Testis (tissue), 3 donors: ENCODE data around the gene TMTC4. TPM values are rescaled to one million over a fixed set of nuclear protein-coding genes. Genes with fewer than 3 reads are reported as not detected.
"Not testable (repeated sequence)": the region's sequence is repeated elsewhere in the genome, so short reads cannot be mapped to it uniquely, and the experiment has no call there.

Experiments
- DNase-seq: peaks from one replicate; pipeline ENCODE4 v3.0.0-alpha.2; 2019
- H3K27ac ChIP-seq, 2 donors: fragments of 200-600 bp; sonication (generic); one replicate each; pipeline ENCODE4 v1.5.1; 2019
- H3K27me3 ChIP-seq: fragments of 200-600 bp; sonication (generic); one replicate; pipeline ENCODE4 v1.5.1; 2019
- H3K36me3 ChIP-seq: fragments of 200-600 bp; sonication (generic); one replicate; pipeline ENCODE4 v1.5.1; 2017; ENCODE audit warnings: low read depth; ENCODE audit errors: missing control alignments
- H3K4me1 ChIP-seq: fragments of 200-600 bp; sonication (generic); one replicate; pipeline ENCODE4 v1.5.1; 2019
- H3K4me3 ChIP-seq, 2 donors: fragments of 200-600 bp; sonication (generic); one replicate each; pipeline ENCODE4 v1.5.1; 2017 to 2019
- H3K9me3 ChIP-seq: fragments of 200-600 bp; sonication (generic); one replicate; pipeline ENCODE4 v1.5.1; 2017
- CTCF ChIP-seq, 3 experiments: fragments of 450-650 bp in 2 of 3; fragments of 200-600 bp in 1 of 3; sonication (generic) in 1 of 3; IDR thresholded peaks; one replicate each; pipeline ENCODE4 v1.5.1; 2016 to 2019; ENCODE audit warnings: antibody characterized with exemption in 3 of 3, mild to moderate bottlenecking in 2 of 3, moderate library complexity in 1 of 3
- POLR2A ChIP-seq: fragments of 450-650 bp; IDR thresholded peaks from one replicate; pipeline ENCODE4 v1.6.1; 2017; ENCODE audit warnings: antibody characterized with exemption, mild to moderate bottlenecking, moderate library complexity
- WGBS, 2 donors: methylation state at CpG; one replicate each; pipeline ENCODE4 v1.1.5; 2018; 5-methylcytosine and 5-hydroxymethylcytosine counted together
- intact Hi-C: fragments of 100-400 bp; cut with DNase I; formaldehyde crosslinking; loops from one replicate; pipeline ENCODE4 v1.15.1; 2023; ENCODE audit warnings: low total_unique reads
- polyA plus RNA-seq: library from polyadenylated mRNA; stranded (reverse); fragments of 350-450 nt; fragmentation: Illumina TruSeq; extraction: RNeasy Lipid Tissue Mini Kit (QIAGEN cat#74804); gene quantifications from one replicate; pipeline ENCODE4 v1.2.3, GENCODE V29; 2014; ENCODE audit warnings: low read depth, low replicate concordance; ENCODE audit not compliant: insufficient read depth
- total RNA-seq, 2 donors: library from RNA; depleted of rRNA; stranded (reverse); fragments of >200 nt; gene quantifications; one replicate each; pipeline ENCODE4 v1.2.3, GENCODE V29; 2016

TMTC4 gene
- total and polyA plus RNA-seq, 3 donors from 2014 or later, result 27.5 to 35.1 (median 28.2) TPM

- no peaks in the 10 kb centered on the region for H3K4me1 ChIP-seq
- H3K27ac ChIP-seq, result no peak overlapping the region
- DNase-seq, result no peak
- no peak overlapping the region for H3K4me3 ChIP-seq
- intact Hi-C loops, result no loop called here
- WGBS, 2 donors, result 90 to 92% methylated on average over 9 of the region's 9 CpGs
- TF ChIP-seq CTCF (IDR thresholded peaks at IDR 0.05) (no peak), POLR2A (no peak)
- H3K36me3 ChIP-seq, result no peaks in the 10 kb centered on the region
- H3K27me3 ChIP-seq, result no peaks in the 10 kb centered on the region
- H3K9me3 ChIP-seq, result no peaks in the 10 kb centered on the region
These were observed 49.1 kb downstream of the TMTC4 start for GRCh38 chr13:100625447-100625846.

GRCh38 chr13:100620792-100621191, 53.8 kb downstream of the TMTC4 start:
- intact Hi-C loops, result no loop called here
- H3K4me3 ChIP-seq, result no peak overlapping the region
- H3K36me3 ChIP-seq, result no peaks in the 10 kb centered on the region
- no peak for TF ChIP-seq CTCF (IDR thresholded peaks at IDR 0.05)
- no peak for TF ChIP-seq POLR2A
- H3K9me3 ChIP-seq, result no peaks in the 10 kb centered on the region
- no peak overlapping the region for H3K27ac ChIP-seq
- DNase-seq, result no peak
- no peaks in the 10 kb centered on the region for H3K4me1 ChIP-seq
- WGBS, 2 donors, result 79% methylated on average over 4 of the region's 4 CpGs
- H3K27me3 ChIP-seq, result no peaks in the 10 kb centered on the region

GRCh38 chr13:100619940-100620339, 54.7 kb downstream of the TMTC4 start:
- Histone ChIP-seq H3K27me3 (no peaks in the 10 kb centered on the region), H3K27ac (no peak overlapping the region), H3K9me3 (no peaks in the 10 kb centered on the region), H3K36me3 (no peaks in the 10 kb centered on the region), H3K4me1 (no peaks in the 10 kb centered on the region), H3K4me3 (no peak overlapping the region)
- no peak for TF ChIP-seq CTCF (IDR thresholded peaks at IDR 0.05)
- no peak for TF ChIP-seq POLR2A
- WGBS, 2 donors, result 84 to 87% methylated on average over 2 of the region's 2 CpGs
- intact Hi-C loops, result no loop called here
- no peak for DNase-seq

GRCh38 chr13:100618897-100619296, 55.7 kb downstream of the TMTC4 start:
- H3K4me1 ChIP-seq, H3K27ac ChIP-seq, H3K27me3 ChIP-seq, H3K9me3 ChIP-seq, H3K36me3 ChIP-seq, intact Hi-C loops, H3K4me3 ChIP-seq, DNase-seq: not testable (repeated sequence)
- WGBS, 2 donors, result 97% methylated on average over 13 to 16 of the region's 24 CpGs

- 86 to 89% methylated on average over 5 of the region's 5 CpGs for WGBS, 2 donors
- H3K4me3 ChIP-seq, result no peak overlapping the region
- H3K27ac ChIP-seq, result no peak overlapping the region
- no peaks in the 10 kb centered on the region for H3K36me3 ChIP-seq
- H3K27me3 ChIP-seq, result no peaks in the 10 kb centered on the region
- intact Hi-C loops, result no loop called here
- DNase-seq, result no peak
- no peaks in the 10 kb centered on the region for H3K4me1 ChIP-seq
- no peaks in the 10 kb centered on the region for H3K9me3 ChIP-seq
- TF ChIP-seq CTCF (IDR thresholded peaks at IDR 0.05), result no peak
- no peak for TF ChIP-seq POLR2A
These were observed 61.6 kb downstream of the TMTC4 start for GRCh38 chr13:100613031-100613430.
